ENCODE data around the gene SMARCE1. TPM values are rescaled to one million over a fixed set of nuclear protein-coding genes. Genes with fewer than 3 reads are reported as not detected.

The SMARCE1 gene
- total and polyA plus RNA-seq, 2 of the 4 experiments (the other 2 are of a cell fraction): 66.2 to 119 TPM

DNA sequence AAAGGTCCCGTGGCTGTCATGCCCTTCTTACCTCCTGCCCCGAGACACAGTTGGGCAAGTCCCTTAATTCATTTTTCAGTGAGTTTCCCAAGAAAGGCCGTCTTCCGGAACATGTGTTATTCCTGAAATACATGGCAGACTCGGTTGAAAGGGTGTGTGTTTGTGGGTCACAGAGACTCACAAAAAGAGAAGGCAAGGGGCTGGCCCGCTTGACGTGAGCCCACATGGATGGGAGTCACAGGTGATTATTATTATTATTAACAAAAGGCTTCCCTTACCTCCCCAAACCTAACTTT lies 48.2 kb downstream of the SMARCE1 start:
- H4K20me1 ChIP-seq (ENCODE audit: insufficient read depth, low read length): no peaks in the 10 kb centered on the region
- H3K36me3 ChIP-seq (ENCODE audit: control insufficient read depth, insufficient read depth, low read length): no peaks in the 10 kb centered on the region
- H3K4me3 ChIP-seq (ENCODE audit: insufficient read depth, low read depth, low read length): no peak overlapping the region
- peaks cover 16% of the 10 kb centered on the region for H3K27me3 ChIP-seq (ENCODE audit: control insufficient read depth, insufficient read depth, low read length)
- H4K91ac ChIP-seq (ENCODE audit: insufficient read depth, low read depth, low read length): no peak overlapping the region
- H3K9ac ChIP-seq (ENCODE audit: low read depth, low read length): no peak overlapping the region
- H3K56ac ChIP-seq (ENCODE audit: extremely low read depth, insufficient read depth, low read length): no peak overlapping the region
- H2BK120ac ChIP-seq (ENCODE audit: low read depth, low read length): no peak overlapping the region
- H3K23ac ChIP-seq (ENCODE audit: low read depth, low read length): no peak overlapping the region
- no peak overlapping the region for H2BK20ac ChIP-seq (ENCODE audit: low read depth, low read length)
- ATAC-seq (ENCODE audit: low read depth) (no peak), DNase-seq (no peak)
- H4K8ac ChIP-seq (ENCODE audit: low read depth in 2 of 2, low read length in 2 of 2): no peak overlapping the region
- H3K27ac ChIP-seq (ENCODE audit: insufficient read depth, low read length): no peak overlapping the region
- CTCF ChIA-PET: no interaction called here
- H2AFZ ChIP-seq (replicated peaks; ENCODE audit: low read length, poor library complexity): peak overlapping the region; percentile 37
- no peaks in the 10 kb centered on the region for H3K9me1 ChIP-seq (ENCODE audit: insufficient read depth, low read length)
- H3K4ac ChIP-seq (ENCODE audit: low read depth, low read length): no peak overlapping the region
- H3K9me3 ChIP-seq (ENCODE audit: control insufficient read depth, insufficient read depth, low read length): no peaks in the 10 kb centered on the region
- H3K79me1 ChIP-seq (ENCODE audit: low read depth in 1 of 2, low read length in 2 of 2): no peaks in the 10 kb centered on the region
- H2AK5ac ChIP-seq (ENCODE audit: low read depth, low read length): no peak overlapping the region
- no peaks in the 10 kb centered on the region for H3K4me1 ChIP-seq (ENCODE audit: control insufficient read depth, insufficient read depth, low read length)
- intact Hi-C loops (cut with micrococcal nuclease) (no loop called here), dilution Hi-C loops (cut with HindIII; ENCODE audit: low sequenced_read_pairs, unreplicated experiment) (no loop called here), in situ Hi-C loops (cut with MboI; ENCODE audit: low sequenced_read_pairs) (no loop called here)
- no peak overlapping the region for H3K14ac ChIP-seq (replicated peaks; ENCODE audit: low read depth, low read length)
- H4K5ac ChIP-seq (ENCODE audit: low read depth, low read length): no peak overlapping the region
- no TSS peak for BruUV-seq (replicated peaks)
- no peak overlapping the region for H2AK9ac ChIP-seq (replicated peaks; ENCODE audit: low read depth, low read length, poor library complexity)
- no peak overlapping the region for H2BK5ac ChIP-seq (ENCODE audit: low read depth, low read length, poor library complexity, severe bottlenecking)
- no peak overlapping the region for H2BK15ac ChIP-seq (ENCODE audit: low read depth, low read length)
- WGBS, 2 experiments (ENCODE audit: extremely low coverage in 2 of 2, insufficient read length in 1 of 2): no CpG with 5 or more reads among the region's 7 CpGs
- no peak overlapping the region for H3K18ac ChIP-seq (ENCODE audit: low read depth, low read length)
- POLR2A ChIA-PET (ENCODE audit: unreplicated experiment): no interaction called here
- no peak overlapping the region for H3K4me2 ChIP-seq (ENCODE audit: low read depth, low read length)
- TF ChIP-seq MAZ (IDR thresholded peaks at IDR 0.05; ENCODE audit: borderline replicate concordance, low read depth, low read length) (no peak), RFX5 (IDR thresholded peaks at IDR 0.05; ENCODE audit: low read depth, low read length) (no peak), FOS (IDR thresholded peaks at IDR 0.05; ENCODE audit: low read depth, low read length) (no peak), SMC3 (IDR thresholded peaks at IDR 0.05; ENCODE audit: low read depth, low read length) (no peak), MAFK (IDR thresholded peaks at IDR 0.05; ENCODE audit: low read depth, low read length) (no peak), RCOR1 (IDR thresholded peaks at IDR 0.05; ENCODE audit: insufficient replicate concordance, low read length) (no peak), CHD1 (IDR thresholded peaks at IDR 0.05; ENCODE audit: low read depth, low read length) (no peak), BHLHE40 (IDR thresholded peaks at IDR 0.05; ENCODE audit: low read depth, low read length) (no peak), CEBPB (IDR thresholded peaks at IDR 0.05; ENCODE audit: low read depth, low read length) (no peak), RAD21 (IDR thresholded peaks at IDR 0.05; ENCODE audit: low read length) (no peak), NFE2L2 (IDR thresholded peaks at IDR 0.05; ENCODE audit: low read depth, low read length) (no peak)
- TF ChIP-seq, protein P1, sequence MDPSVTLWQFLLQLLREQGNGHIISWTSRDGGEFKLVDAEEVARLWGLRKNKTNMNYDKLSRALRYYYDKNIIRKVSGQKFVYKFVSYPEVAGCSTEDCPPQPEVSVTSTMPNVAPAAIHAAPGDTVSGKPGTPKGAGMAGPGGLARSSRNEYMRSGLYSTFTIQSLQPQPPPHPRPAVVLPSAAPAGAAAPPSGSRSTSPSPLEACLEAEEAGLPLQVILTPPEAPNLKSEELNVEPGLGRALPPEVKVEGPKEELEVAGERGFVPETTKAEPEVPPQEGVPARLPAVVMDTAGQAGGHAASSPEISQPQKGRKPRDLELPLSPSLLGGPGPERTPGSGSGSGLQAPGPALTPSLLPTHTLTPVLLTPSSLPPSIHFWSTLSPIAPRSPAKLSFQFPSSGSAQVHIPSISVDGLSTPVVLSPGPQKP (IDR thresholded peaks at IDR 0.05; ENCODE audit: borderline replicate concordance, low read depth, low read length): no peak
- TF ChIP-seq, protein P2, sequence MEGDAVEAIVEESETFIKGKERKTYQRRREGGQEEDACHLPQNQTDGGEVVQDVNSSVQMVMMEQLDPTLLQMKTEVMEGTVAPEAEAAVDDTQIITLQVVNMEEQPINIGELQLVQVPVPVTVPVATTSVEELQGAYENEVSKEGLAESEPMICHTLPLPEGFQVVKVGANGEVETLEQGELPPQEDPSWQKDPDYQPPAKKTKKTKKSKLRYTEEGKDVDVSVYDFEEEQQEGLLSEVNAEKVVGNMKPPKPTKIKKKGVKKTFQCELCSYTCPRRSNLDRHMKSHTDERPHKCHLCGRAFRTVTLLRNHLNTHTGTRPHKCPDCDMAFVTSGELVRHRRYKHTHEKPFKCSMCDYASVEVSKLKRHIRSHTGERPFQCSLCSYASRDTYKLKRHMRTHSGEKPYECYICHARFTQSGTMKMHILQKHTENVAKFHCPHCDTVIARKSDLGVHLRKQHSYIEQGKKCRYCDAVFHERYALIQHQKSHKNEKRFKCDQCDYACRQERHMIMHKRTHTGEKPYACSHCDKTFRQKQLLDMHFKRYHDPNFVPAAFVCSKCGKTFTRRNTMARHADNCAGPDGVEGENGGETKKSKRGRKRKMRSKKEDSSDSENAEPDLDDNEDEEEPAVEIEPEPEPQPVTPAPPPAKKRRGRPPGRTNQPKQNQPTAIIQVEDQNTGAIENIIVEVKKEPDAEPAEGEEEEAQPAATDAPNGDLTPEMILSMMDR (conservative IDR thresholded peaks at IDR 0.05; ENCODE audit: low read depth, low read length): no peak
- TF ChIP-seq, protein P3, sequence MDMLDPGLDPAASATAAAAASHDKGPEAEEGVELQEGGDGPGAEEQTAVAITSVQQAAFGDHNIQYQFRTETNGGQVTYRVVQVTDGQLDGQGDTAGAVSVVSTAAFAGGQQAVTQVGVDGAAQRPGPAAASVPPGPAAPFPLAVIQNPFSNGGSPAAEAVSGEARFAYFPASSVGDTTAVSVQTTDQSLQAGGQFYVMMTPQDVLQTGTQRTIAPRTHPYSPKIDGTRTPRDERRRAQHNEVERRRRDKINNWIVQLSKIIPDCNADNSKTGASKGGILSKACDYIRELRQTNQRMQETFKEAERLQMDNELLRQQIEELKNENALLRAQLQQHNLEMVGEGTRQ (IDR thresholded peaks at IDR 0.05; ENCODE audit: low read depth, low read length): no peak

Measured in IMR-90 (cell line).